ENCODE results near the gene OASL. TPM values are rescaled to one million over a fixed set of nuclear protein-coding genes. Genes with fewer than 3 reads are reported as not detected.

The OASL gene
- total RNA-seq, 1 experiment from 2014 or later: not detected

DNA sequence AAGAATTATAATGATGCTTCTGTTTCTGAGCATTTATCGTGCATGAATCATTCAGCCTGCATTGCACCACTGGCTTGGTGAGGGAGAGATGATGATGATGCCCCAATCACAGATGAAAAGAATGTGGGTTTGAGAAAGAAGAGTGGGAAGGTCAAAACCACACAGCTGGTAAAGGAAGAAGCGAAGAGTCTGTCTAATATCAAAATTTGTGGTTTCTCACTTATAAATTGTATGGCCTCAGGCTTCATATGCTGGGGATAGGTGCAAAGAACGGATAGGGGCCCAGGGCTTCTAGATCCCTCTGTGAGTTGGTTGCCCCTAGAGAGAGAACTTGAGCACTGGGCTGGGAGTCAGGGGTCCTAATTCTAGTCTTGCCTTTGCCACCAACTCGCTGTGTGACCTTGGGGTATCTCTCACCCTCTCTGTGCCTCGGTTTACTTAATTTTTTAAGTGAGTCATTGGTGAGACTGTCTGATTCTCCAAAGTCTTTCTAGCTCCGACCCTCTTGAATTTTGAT, 2.2 kb downstream of the OASL start:
- Histone ChIP-seq H3K4me2 (ENCODE audit: insufficient read depth, insufficient read length, low read length) (no peak overlapping the region), H3K9ac (ENCODE audit: extremely low read depth, insufficient read length, low read length) (no peak overlapping the region), H4K8ac (replicated peaks; ENCODE audit: insufficient read length, low read depth, low read length) (no peak overlapping the region), H3K27ac (ENCODE audit: insufficient read length, low read depth, low read length) (no peak overlapping the region), H3K79me2 (ENCODE audit: insufficient read depth, low read length) (no peaks in the 10 kb centered on the region), H2AK5ac (ENCODE audit: insufficient read length, low read length) (no peak overlapping the region), H2BK20ac (ENCODE audit: low read depth, low read length, poor library complexity, severe bottlenecking) (no peak overlapping the region), H3K79me1 (ENCODE audit: insufficient read depth, low read depth, low read length, poor library complexity, severe bottlenecking) (no peaks in the 10 kb centered on the region), H3K23ac (ENCODE audit: insufficient read length, low read depth, low read length) (no peak overlapping the region), H3K18ac (ENCODE audit: insufficient read length, low read depth, low read length) (no peak overlapping the region), H2BK15ac (ENCODE audit: low read depth, low read length) (no peak overlapping the region), H2BK120ac (ENCODE audit: low read depth, low read length, poor library complexity, severe bottlenecking) (no peak overlapping the region), H3K23me2 (ENCODE audit: insufficient read length, low read depth, low read length, poor library complexity, severe bottlenecking) (no peaks in the 10 kb centered on the region), H3K4ac (ENCODE audit: low read depth, low read length) (no peak overlapping the region), H3K4me1 (ENCODE audit: insufficient read depth, low read length) (no peaks in the 10 kb centered on the region), H4K20me1 (ENCODE audit: control insufficient read depth, insufficient read depth, insufficient read length) (no peaks in the 10 kb centered on the region), H2BK12ac (ENCODE audit: insufficient read length, low read depth, low read length) (no peak overlapping the region), H2BK5ac (ENCODE audit: insufficient read length, low read length) (no peak overlapping the region), H3K27me3 (ENCODE audit: insufficient read depth, low read length) (no peaks in the 10 kb centered on the region), H4K91ac (ENCODE audit: insufficient read length, low read depth, low read length) (no peak overlapping the region), H4K5ac (ENCODE audit: insufficient read length, low read depth, low read length) (no peak overlapping the region), H3T11ph (ENCODE audit: low read length) (no peak overlapping the region), H3K14ac (ENCODE audit: insufficient read depth, low read length) (no peak overlapping the region), H3K9me3 (ENCODE audit: control insufficient read depth, low read depth, low read length) (no peaks in the 10 kb centered on the region), H2AFZ (ENCODE audit: low read length) (no peak overlapping the region), H3K56ac (ENCODE audit: insufficient read length, low read depth, low read length) (no peak overlapping the region)
- TF ChIP-seq, protein P1, sequence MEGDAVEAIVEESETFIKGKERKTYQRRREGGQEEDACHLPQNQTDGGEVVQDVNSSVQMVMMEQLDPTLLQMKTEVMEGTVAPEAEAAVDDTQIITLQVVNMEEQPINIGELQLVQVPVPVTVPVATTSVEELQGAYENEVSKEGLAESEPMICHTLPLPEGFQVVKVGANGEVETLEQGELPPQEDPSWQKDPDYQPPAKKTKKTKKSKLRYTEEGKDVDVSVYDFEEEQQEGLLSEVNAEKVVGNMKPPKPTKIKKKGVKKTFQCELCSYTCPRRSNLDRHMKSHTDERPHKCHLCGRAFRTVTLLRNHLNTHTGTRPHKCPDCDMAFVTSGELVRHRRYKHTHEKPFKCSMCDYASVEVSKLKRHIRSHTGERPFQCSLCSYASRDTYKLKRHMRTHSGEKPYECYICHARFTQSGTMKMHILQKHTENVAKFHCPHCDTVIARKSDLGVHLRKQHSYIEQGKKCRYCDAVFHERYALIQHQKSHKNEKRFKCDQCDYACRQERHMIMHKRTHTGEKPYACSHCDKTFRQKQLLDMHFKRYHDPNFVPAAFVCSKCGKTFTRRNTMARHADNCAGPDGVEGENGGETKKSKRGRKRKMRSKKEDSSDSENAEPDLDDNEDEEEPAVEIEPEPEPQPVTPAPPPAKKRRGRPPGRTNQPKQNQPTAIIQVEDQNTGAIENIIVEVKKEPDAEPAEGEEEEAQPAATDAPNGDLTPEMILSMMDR (conservative IDR thresholded peaks at IDR 0.05): no peak
- peak overlapping the region in 1 of 3 experiments; percentile 10; a peak in 1 of 7 replicates for H3K27ac Mint-ChIP-seq
- peaks cover 3 to 5% of the 10 kb centered on the region in 2 experiments; a peak in 2 of 4 replicates for H3K4me1 Mint-ChIP-seq
- no CpG with 5 or more reads among the region's 6 CpGs for WGBS (ENCODE audit: extremely low coverage, insufficient read length, low lambda C conversion rate)
- peaks cover 6% of the 10 kb centered on the region for H3K27me3 Mint-ChIP-seq (ENCODE audit: low read depth)
- H3K4me3 Mint-ChIP-seq: no peak overlapping the region
- no peak for DNase-seq
- no peaks in the 10 kb centered on the region for H3K36me3 Mint-ChIP-seq (ENCODE audit: insufficient read depth in 1 of 3, low read depth in 3 of 3)
- no peaks in the 10 kb centered on the region for H3K9me3 Mint-ChIP-seq

Measured in H9 (cell line).